A673 (cell line): ENCODE measurements around the gene RAB33B. TPM values are rescaled to one million over a fixed set of nuclear protein-coding genes. Genes with fewer than 3 reads are reported as not detected.

ENCODE experiments used
- BruUV-seq: library from RNA; stranded (reverse); fragments of 400-500 nt; replicated peaks from 2 replicates; lab custom pipeline; 2021; lab: Mats Ljungman, UMichigan
- CTCF ChIA-PET: fragments of 300-600 bp; sonication (Branson Sonifier 250); formaldehyde crosslinking; loops from one replicate; lab custom pipeline; 2022; ENCODE audit warnings: antibody characterized with exemption; lab: Charles Lee
- POLR2A ChIA-PET: fragments of 300-600 bp; sonication (Branson Sonifier 250); formaldehyde crosslinking; loops from one replicate; lab custom pipeline; 2022; ENCODE audit warnings: antibody characterized with exemption; ENCODE audit not compliant: low non-redundant PET; lab: Charles Lee
- DNase-seq: peaks from one replicate; pipeline ENCODE4 v3.0.0-alpha.2; 2015; ENCODE audit warnings: low spot score
- H3K27ac ChIP-seq: fragments of 200-600 bp; sonication (generic); 2 replicates; pipeline ENCODE4 v1.5.1; 2016; ENCODE audit warnings: mixed run types, low read depth, mild to moderate bottlenecking, mixed read lengths, antibody characterized with exemption, low read length; ENCODE audit not compliant: poor library complexity, severe bottlenecking
- H3K27me3 ChIP-seq: fragments of 200-600 bp; sonication (generic); replicated peaks from 2 replicates; pipeline ENCODE4 v1.6.1; 2017; ENCODE audit warnings: mixed run types, low read depth, mild to moderate bottlenecking, mixed read lengths, antibody characterized with exemption, low read length; ENCODE audit not compliant: insufficient read depth, poor library complexity
- H3K36me3 ChIP-seq: fragments of 200-600 bp; sonication (generic); 2 replicates; pipeline ENCODE4 v1.6.1; 2016; ENCODE audit warnings: mixed run types, mild to moderate bottlenecking, mixed read lengths, antibody characterized with exemption, low read length; ENCODE audit not compliant: insufficient read depth, poor library complexity, severe bottlenecking
- H3K4me1 ChIP-seq: fragments of 200-600 bp; sonication (generic); 2 replicates; pipeline ENCODE4 v1.6.1; 2017; ENCODE audit warnings: mixed run types, mild to moderate bottlenecking, mixed read lengths, antibody characterized with exemption, low read length; ENCODE audit not compliant: insufficient read depth, poor library complexity, severe bottlenecking
- H3K4me3 ChIP-seq: fragments of 200-600 bp; sonication (generic); 2 replicates; pipeline ENCODE4 v1.5.1; 2016; ENCODE audit warnings: low read depth, mixed run types, mild to moderate bottlenecking, mixed read lengths, low read length; ENCODE audit not compliant: poor library complexity, severe bottlenecking
- H3K9me3 ChIP-seq: fragments of 200-600 bp; sonication (generic); 2 replicates; pipeline ENCODE4 v1.6.1; 2016; ENCODE audit warnings: mixed run types, low read depth, mild to moderate bottlenecking, mixed read lengths, antibody characterized with exemption, low read length; ENCODE audit not compliant: poor library complexity, severe bottlenecking
- CTCF ChIP-seq: fragments of 300-800, 200-600 bp; sonication (generic); conservative IDR thresholded peaks from 2 replicates; pipeline ENCODE4 v1.5.1; 2017; ENCODE audit warnings: low read depth, mild to moderate bottlenecking, antibody characterized with exemption, low read length, moderate library complexity, mixed read lengths
- EZH2 ChIP-seq: fragments of 200-600 bp; sonication (generic); IDR thresholded peaks from 2 replicates; pipeline ENCODE4 v1.6.1; 2017; ENCODE audit warnings: borderline replicate concordance, low read depth, mild to moderate bottlenecking, mixed read lengths, antibody characterized with exemption, low read length; ENCODE audit not compliant: poor library complexity, severe bottlenecking
- intact Hi-C: fragments of 100-400 bp; cut with micrococcal nuclease; formaldehyde crosslinking; loops from one replicate; pipeline ENCODE4 v1.10.0; 2022; ENCODE audit not compliant: unreplicated experiment
- total RNA-seq: library from RNA; stranded (reverse); gene quantifications from 2 replicates; pipeline ENCODE4 v1.2.3, GENCODE V29; 2021

RAB33B gene
- total RNA-seq, 1 experiment from 2014 or later: 8.5 TPM

- intact Hi-C loops: no loop called here
- TF ChIP-seq EZH2: no peak
- no peak for TF ChIP-seq CTCF
- Histone ChIP-seq H3K27me3 (no peaks in the 10 kb centered on the region), H3K36me3 (peaks cover 64% of the 10 kb centered on the region), H3K4me3 (no peak overlapping the region), H3K27ac (no peak overlapping the region), H3K4me1 (peaks cover 5% of the 10 kb centered on the region), H3K9me3 (no peaks in the 10 kb centered on the region)
- BruUV-seq: no TSS peak
- no peak for DNase-seq
- CTCF ChIA-PET: no interaction called here
- POLR2A ChIA-PET: interaction anchor here (0.5 kb wide), 1 partner anchor 110 kb away, joined by 3 read pairs; no protein-coding TSS in a partner anchor
Observed at GRCh38 chr4:139523076-139523475, 69.2 kb downstream of the RAB33B start.

- intact Hi-C loops: no loop called here
- TF ChIP-seq EZH2 (no peak), CTCF (no peak)
- H3K4me3 ChIP-seq: no peak overlapping the region
- peaks cover 64% of the 10 kb centered on the region for H3K36me3 ChIP-seq
- H3K9me3 ChIP-seq: no peaks in the 10 kb centered on the region
- ChIA-PET CTCF (no interaction called here), POLR2A (no interaction called here)
- no TSS peak for BruUV-seq
- peaks cover 13% of the 10 kb centered on the region for H3K4me1 ChIP-seq
- no peak overlapping the region for H3K27ac ChIP-seq
- DNase-seq: no peak
- no peaks in the 10 kb centered on the region for H3K27me3 ChIP-seq
Observed at GRCh38 chr4:139524062-139524631, 70.2 kb downstream of the RAB33B start.

- TF ChIP-seq CTCF: no peak
- TF ChIP-seq EZH2: no peak
- Histone ChIP-seq H3K36me3 (peaks cover 60% of the 10 kb centered on the region), H3K4me3 (no peak overlapping the region), H3K9me3 (no peaks in the 10 kb centered on the region), H3K4me1 (peaks cover 18% of the 10 kb centered on the region), H3K27ac (no peak overlapping the region), H3K27me3 (no peaks in the 10 kb centered on the region)
- DNase-seq: no peak
- ChIA-PET POLR2A (no interaction called here), CTCF (interaction anchor here (0.6 kb wide), 1 partner anchor 38 kb away, joined by 3 read pairs; no protein-coding TSS in a partner anchor)
- intact Hi-C loops: no loop called here
- no TSS peak for BruUV-seq
Observed at GRCh38 chr4:139525414-139525813, 71.5 kb downstream of the RAB33B start.

Other genes with a start within 250 kb of the RAB33B start
- 6.0 and 6.9 TPM in 2 replicates for gene MGARP, start 173.9 kb upstream of the RAB33B start, total RNA-seq
- 105 and 123 TPM in 2 replicates for gene NAA15, start 152.6 kb upstream of the RAB33B start, total RNA-seq
- gene NDUFC1, start 151.6 kb upstream of the RAB33B start, total RNA-seq: 116 and 117 TPM in 2 replicates
- 52.8 and 54.6 TPM in 2 replicates for gene SETD7, start 102.1 kb downstream of the RAB33B start, total RNA-seq
- gene MGST2, start 211.7 kb downstream of the RAB33B start, total RNA-seq: 7.0 and 8.6 TPM in 2 replicates